HepG2 (cell line): ENCODE measurements around the gene GTF2H1. TPM values are rescaled to one million over a fixed set of nuclear protein-coding genes. Genes with fewer than 3 reads are reported as not detected.

ENCODE experiments used
- ATAC-seq: fragments of 200-7000 bp; cut with Tn5 transposase; 3 replicates; pipeline ENCODE4 v1.9.1; 2020; ENCODE audit warnings: mild to moderate bottlenecking, moderate library complexity
- BruUV-seq: library from RNA; stranded (reverse); fragments of 400-500 nt; replicated peaks from 2 replicates; lab custom pipeline; 2021; lab: Mats Ljungman, UMichigan
- CTCF ChIA-PET: fragments of 300-600 bp; formaldehyde crosslinking; extraction: SDS; loops from one replicate; lab custom pipeline; 2021; ENCODE audit warnings: low total read pairs, inconsistent platforms, low intra/inter-chr PET ratio; lab: Yijun Ruan, JAX
- POLR2A ChIA-PET: fragments of 350-600 bp; sonication (Branson Sonifier 250); formaldehyde crosslinking; loops from one replicate; lab custom pipeline; 2020; ENCODE audit warnings: antibody characterized with exemption, inconsistent platforms; lab: Yijun Ruan, JAX
- DNase-seq: peaks from one replicate; pipeline ENCODE4 v3.0.0-alpha.2; 2015; ENCODE audit warnings: low spot score
- FAIRE-seq: peaks from 3 replicates; lab custom pipeline; 2011; peaks lifted over from hg19 to GRCh38; lab: Jason Lieb, UNC
- H2AFZ ChIP-seq: one replicate; pipeline ENCODE4 v1.6.1; 2011; ENCODE audit warnings: low read length, inconsistent platforms
- H3K27ac ChIP-seq: fragments of 300-600 bp; 3 replicates; pipeline ENCODE4 v1.8.0; 2011; ENCODE audit warnings: mixed run types, mild to moderate bottlenecking, mixed read lengths, low read length, inconsistent platforms; ENCODE audit not compliant: insufficient read depth; ENCODE audit errors: extremely low read length
- H3K27me3 ChIP-seq, 2 experiments: fragments of 200-600 bp in 1 of 2; 2 replicates in 1 of 2; 3 replicates in 1 of 2; pipeline versions ENCODE4 v1.6.0 to v1.8.0; 2011; ENCODE audit warnings: low read length in 2 of 2, mild to moderate bottlenecking in 2 of 2, moderate library complexity in 2 of 2, inconsistent platforms in 1 of 2; ENCODE audit not compliant: insufficient read depth in 2 of 2, control insufficient read depth in 1 of 2
- H3K36me3 ChIP-seq, 2 experiments: fragments of 200-600 bp in 1 of 2; replicated peaks in 1 of 2; 2 replicates in 1 of 2; 3 replicates in 1 of 2; pipeline versions ENCODE4 v1.5.1 to v1.8.0; 2011; ENCODE audit warnings: low read length in 2 of 2, inconsistent platforms in 1 of 2; ENCODE audit not compliant: insufficient read depth in 2 of 2, control insufficient read depth in 1 of 2
- H3K4me1 ChIP-seq: 2 replicates; pipeline ENCODE4 v1.5.1; 2012; ENCODE audit warnings: low read length, inconsistent platforms; ENCODE audit not compliant: insufficient read depth
- H3K4me2 ChIP-seq: 2 replicates; pipeline ENCODE4 v1.6.0; 2011; ENCODE audit warnings: low read depth, low read length, inconsistent platforms
- H3K4me3 ChIP-seq, 3 experiments: fragments of 200-600 bp in 1 of 3; sonication (generic), shearing (Covaris generic) in 1 of 3; replicated peaks in 1 of 3; 2 replicates each; pipeline ENCODE4 v1.5.1; 2011 to 2016; ENCODE audit warnings: low read length in 3 of 3, inconsistent platforms in 2 of 3, low read depth in 2 of 3, mild to moderate bottlenecking in 2 of 3, control low read depth in 1 of 3, mixed read lengths in 1 of 3; ENCODE audit not compliant: insufficient read depth in 1 of 3
- H3K79me2 ChIP-seq: one replicate; pipeline ENCODE4 v1.6.1; 2011; ENCODE audit warnings: low read length, inconsistent platforms; ENCODE audit not compliant: insufficient read depth
- H3K9ac ChIP-seq: 2 replicates; pipeline ENCODE4 v1.6.0; 2011; ENCODE audit warnings: mild to moderate bottlenecking, low read depth, low read length, inconsistent platforms; ENCODE audit not compliant: insufficient read depth
- H3K9me3 ChIP-seq: 2 replicates; pipeline ENCODE4 v1.5.1; 2012; ENCODE audit warnings: mild to moderate bottlenecking, low read length
- H4K20me1 ChIP-seq: 2 replicates; pipeline ENCODE4 v1.6.0; 2011; ENCODE audit warnings: inconsistent platforms, mild to moderate bottlenecking, low read length, moderate library complexity; ENCODE audit not compliant: insufficient read depth
- DNMT1 ChIP-seq: sonication (generic); formaldehyde crosslinking; IDR thresholded peaks from 2 replicates; pipeline ENCODE4 v1.5.1; 2020; ENCODE audit warnings: mild to moderate bottlenecking, missing genetic modification reagents
- ISX ChIP-seq: sonication (generic); formaldehyde crosslinking; conservative IDR thresholded peaks from 2 replicates; pipeline ENCODE4 v1.5.0; 2020; ENCODE audit warnings: missing genetic modification reagents
- JUND ChIP-seq: sonication (generic); formaldehyde crosslinking; IDR thresholded peaks from 2 replicates; pipeline ENCODE4 v1.8.0; 2022; ENCODE audit warnings: mild to moderate bottlenecking, missing genetic modification reagents
- MYC ChIP-seq: sonication (generic); formaldehyde crosslinking; IDR thresholded peaks from 2 replicates; pipeline ENCODE4 v1.9.0; 2021; ENCODE audit warnings: missing genetic modification reagents, borderline replicate concordance
- NFKBIZ ChIP-seq: IDR thresholded peaks from 2 replicates; pipeline ENCODE4 v1.6.1; 2018; ENCODE audit warnings: missing genetic modification reagents, missing compliant biosample characterization
- ZEB1 ChIP-seq: IDR thresholded peaks from 2 replicates; pipeline ENCODE4 v1.6.1; 2012; ENCODE audit warnings: mild to moderate bottlenecking, low read depth, inconsistent platforms; ENCODE audit not compliant: insufficient replicate concordance
- ZNF333 ChIP-seq: sonication (generic); formaldehyde crosslinking; IDR thresholded peaks from 2 replicates; pipeline ENCODE4 v1.4.0; 2020; ENCODE audit warnings: mild to moderate bottlenecking, missing genetic modification reagents, borderline replicate concordance
- ZNF354B ChIP-seq: sonication (generic); formaldehyde crosslinking; IDR thresholded peaks from 2 replicates; pipeline ENCODE4 v1.8.0; 2022; ENCODE audit warnings: mild to moderate bottlenecking, missing genetic modification reagents
- ZNF564 ChIP-seq: sonication (generic); formaldehyde crosslinking; IDR thresholded peaks from 2 replicates; pipeline ENCODE4 v1.8.1; 2023; ENCODE audit warnings: mild to moderate bottlenecking, missing genetic modification reagents
- ZSCAN9 ChIP-seq: IDR thresholded peaks from 2 replicates; pipeline ENCODE4 v1.6.1; 2016; ENCODE audit warnings: borderline replicate concordance
- WGBS: methylation state at CpG from one replicate; pipeline ENCODE4 v1.1.6; 2017; ENCODE audit warnings: low lambda C conversion rate; 5-methylcytosine and 5-hydroxymethylcytosine counted together
- in situ Hi-C: cut with HindIII; loops from 2 replicates; pipeline ENCODE4 v1.10.0; 2017; ENCODE audit warnings: low pct_unique_long_range_greater_than_20kb; ENCODE audit not compliant: extremely low pct_ligation_motif_present
- intact Hi-C: fragments of 100-400 bp; cut with micrococcal nuclease; formaldehyde crosslinking; loops from one replicate; pipeline ENCODE4 v1.10.0; 2022; ENCODE audit not compliant: unreplicated experiment
- polyA plus RNA-seq, 8 experiments: library from polyadenylated mRNA; depleted of rRNA in 3 of 8; stranded (reverse) in 7 of 8; unstranded in 1 of 8; fragments of >200 nt; fragmentation: Illumina TruSeq in 4 of 8; extraction: Trizol in 4 of 8; gene quantifications; 2 replicates each; pipeline versions ENCODE4 v1.2.1 to v1.2.3, GENCODE V29; 2011 to 2016; ENCODE audit warnings: low read depth in 4 of 8, missing spikeins in 1 of 8, mixed read lengths in 1 of 8; ENCODE audit not compliant: insufficient read depth in 1 of 8
- total RNA-seq, 5 experiments: library from RNA; depleted of rRNA; stranded (reverse); fragments of >200 nt; fragmentation: Illumina TruSeq; extraction: Trizol; gene quantifications; 2 replicates each; pipeline ENCODE4 v1.2.3, GENCODE V29; 2016; ENCODE audit warnings: low read depth in 1 of 5
- TF ChIP-seq, protein P1 (sequence below): sonication (generic); formaldehyde crosslinking; IDR thresholded peaks from 2 replicates; pipeline ENCODE4 v1.5.1; 2020; ENCODE audit warnings: mild to moderate bottlenecking, moderate library complexity, missing genetic modification reagents
- TF ChIP-seq, protein P2 (sequence below): fragments of 450-650 bp; IDR thresholded peaks from 2 replicates; pipeline ENCODE4 v1.6.1; 2016

Gene GTF2H1
- total and polyA plus RNA-seq, 2 of the 13 experiments (the other 11 are each of a cell fraction or from before 2014, with no cell fraction given), result 15.7 to 51.4 TPM

GRCh38 chr11:18330921-18331320 is 8.6 kb downstream of the GTF2H1 start:
- no peak overlapping the region for H2AFZ ChIP-seq
- no peak overlapping the region for H3K4me2 ChIP-seq
- H3K27ac ChIP-seq, result no peak overlapping the region
- no peaks in the 10 kb centered on the region for H4K20me1 ChIP-seq
- no peaks in the 10 kb centered on the region for H3K27me3 ChIP-seq
- peaks cover 5% of the 10 kb centered on the region; the same call in 1 of the 2 replicates for H3K4me1 ChIP-seq
- ChIA-PET POLR2A (no interaction called here), CTCF (no interaction called here)
- in situ Hi-C loops (no loop called here), intact Hi-C loops (no loop called here)
- no peak for DNase-seq
- no peak overlapping the region for H3K9ac ChIP-seq
- H3K9me3 ChIP-seq, result no peaks in the 10 kb centered on the region
- no peak for FAIRE-seq
- no peak for ATAC-seq
- no peak for TF ChIP-seq ZNF354B (CRISPR knock-in tag)
- TF ChIP-seq, protein P1, sequence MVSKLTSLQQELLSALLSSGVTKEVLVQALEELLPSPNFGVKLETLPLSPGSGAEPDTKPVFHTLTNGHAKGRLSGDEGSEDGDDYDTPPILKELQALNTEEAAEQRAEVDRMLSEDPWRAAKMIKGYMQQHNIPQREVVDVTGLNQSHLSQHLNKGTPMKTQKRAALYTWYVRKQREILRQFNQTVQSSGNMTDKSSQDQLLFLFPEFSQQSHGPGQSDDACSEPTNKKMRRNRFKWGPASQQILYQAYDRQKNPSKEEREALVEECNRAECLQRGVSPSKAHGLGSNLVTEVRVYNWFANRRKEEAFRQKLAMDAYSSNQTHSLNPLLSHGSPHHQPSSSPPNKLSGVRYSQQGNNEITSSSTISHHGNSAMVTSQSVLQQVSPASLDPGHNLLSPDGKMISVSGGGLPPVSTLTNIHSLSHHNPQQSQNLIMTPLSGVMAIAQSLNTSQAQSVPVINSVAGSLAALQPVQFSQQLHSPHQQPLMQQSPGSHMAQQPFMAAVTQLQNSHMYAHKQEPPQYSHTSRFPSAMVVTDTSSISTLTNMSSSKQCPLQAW (CRISPR knock-in tag), result no peak
- TF ChIP-seq ZSCAN9, result no peak
- no peak for TF ChIP-seq MYC (CRISPR knock-in tag)
- H3K79me2 ChIP-seq, result peaks cover 22% of the 10 kb centered on the region
- 99% methylated on average over 6 of the region's 6 CpGs for WGBS
- H3K4me3 ChIP-seq, result no peak overlapping the region
- H3K36me3 ChIP-seq, result peaks cover 11 to 67% of the 10 kb centered on the region in 2 experiments; a peak in 4 of 5 replicates
- no TSS peak for BruUV-seq

DNA sequence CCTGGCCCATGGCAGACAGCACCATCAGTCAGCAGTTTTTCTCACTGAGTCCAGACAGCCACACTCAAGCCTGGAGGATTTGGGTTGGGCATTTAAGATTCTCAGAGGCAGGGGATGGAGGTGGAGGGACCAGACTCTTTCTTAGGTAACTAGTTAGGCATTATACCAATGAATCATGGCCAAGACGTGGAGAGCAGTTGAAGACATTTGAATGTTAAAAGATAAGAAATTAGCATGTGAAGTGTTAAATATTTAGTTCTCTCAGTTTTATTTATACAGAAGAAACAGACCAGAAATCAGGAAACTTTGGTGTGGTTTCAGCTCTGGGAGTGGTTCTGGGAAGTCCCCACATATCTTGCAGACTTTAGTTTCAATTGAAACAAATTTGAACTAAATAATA is 9.9 kb downstream of the GTF2H1 start:
- DNase-seq, result no peak
- no peak overlapping the region for H3K9ac ChIP-seq
- no peak for ATAC-seq
- peaks cover 5% of the 10 kb centered on the region; the same call in 1 of the 2 replicates for H3K4me1 ChIP-seq
- in situ Hi-C loops, result no loop called here
- H3K27ac ChIP-seq, result no peak overlapping the region
- H4K20me1 ChIP-seq, result no peaks in the 10 kb centered on the region
- FAIRE-seq, result no peak
- H3K36me3 ChIP-seq, result peaks cover 16 to 73% of the 10 kb centered on the region in 2 experiments; a peak in 4 of 5 replicates
- no peak overlapping the region for H3K4me2 ChIP-seq
- H3K4me3 ChIP-seq, result no peak overlapping the region
- no peaks in the 10 kb centered on the region for H3K27me3 ChIP-seq
- H3K9me3 ChIP-seq, result no peaks in the 10 kb centered on the region
- no peak overlapping the region for H2AFZ ChIP-seq
- no TSS peak for BruUV-seq
- intact Hi-C loops, result no loop called here
- POLR2A ChIA-PET, result no interaction called here
- WGBS, result 97% methylated on average over 1 of the region's 1 CpG
- H3K79me2 ChIP-seq, result peaks cover 16% of the 10 kb centered on the region
- CTCF ChIA-PET, result no interaction called here
- no peak for TF ChIP-seq JUND (CRISPR knock-in tag)
- no peak for TF ChIP-seq ISX (CRISPR knock-in tag)
- no peak for TF ChIP-seq ZNF333
- no peak for TF ChIP-seq NFKBIZ (CRISPR knock-in tag)
- TF ChIP-seq ZEB1, result no peak
- TF ChIP-seq DNMT1 (CRISPR knock-in tag), result no peak
- TF ChIP-seq ZNF564, result no peak
- TF ChIP-seq, protein P2, sequence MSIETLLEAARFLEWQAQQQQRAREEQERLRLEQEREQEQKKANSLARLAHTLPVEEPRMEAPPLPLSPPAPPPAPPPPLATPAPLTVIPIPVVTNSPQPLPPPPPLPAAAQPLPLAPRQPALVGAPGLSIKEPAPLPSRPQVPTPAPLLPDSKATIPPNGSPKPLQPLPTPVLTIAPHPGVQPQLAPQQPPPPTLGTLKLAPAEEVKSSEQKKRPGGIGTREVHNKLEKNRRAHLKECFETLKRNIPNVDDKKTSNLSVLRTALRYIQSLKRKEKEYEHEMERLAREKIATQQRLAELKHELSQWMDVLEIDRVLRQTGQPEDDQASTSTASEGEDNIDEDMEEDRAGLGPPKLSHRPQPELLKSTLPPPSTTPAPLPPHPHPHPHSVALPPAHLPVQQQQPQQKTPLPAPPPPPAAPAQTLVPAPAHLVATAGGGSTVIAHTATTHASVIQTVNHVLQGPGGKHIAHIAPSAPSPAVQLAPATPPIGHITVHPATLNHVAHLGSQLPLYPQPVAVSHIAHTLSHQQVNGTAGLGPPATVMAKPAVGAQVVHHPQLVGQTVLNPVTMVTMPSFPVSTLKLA, result no peak
